HepG2 (cell line): ENCODE measurements around the gene CAMTA1. TPM values are rescaled to one million over a fixed set of nuclear protein-coding genes. Genes with fewer than 3 reads are reported as not detected.

Experiments
- CEBPG ChIP-seq: IDR thresholded peaks from 2 replicates; pipeline ENCODE4 v1.6.1; 2016
- CHD2 ChIP-seq: IDR thresholded peaks from 2 replicates; pipeline ENCODE4 v1.6.1; 2011; ENCODE audit warnings: low read depth, low read length, improper control_type of control experiment
- DBP ChIP-seq: sonication (generic); formaldehyde crosslinking; IDR thresholded peaks from 2 replicates; pipeline ENCODE4 v1.4.0; 2020; ENCODE audit warnings: missing genetic modification reagents; ENCODE audit errors: not compliant biosample characterization
- FOXK1 ChIP-seq: sonication (generic); formaldehyde crosslinking; IDR thresholded peaks from 2 replicates; pipeline ENCODE4 v1.4.0; 2020; ENCODE audit warnings: low read depth, missing genetic modification reagents, borderline replicate concordance
- IKZF4 ChIP-seq: sonication (generic); formaldehyde crosslinking; IDR thresholded peaks from 2 replicates; pipeline ENCODE4 v1.5.1; 2020; ENCODE audit warnings: borderline replicate concordance, mild to moderate bottlenecking, low read depth, missing genetic modification reagents; ENCODE audit errors: not compliant biosample characterization
- LCORL ChIP-seq, 2 experiments: fragments of 450-650 bp in 1 of 2; sonication (generic) in 1 of 2; formaldehyde crosslinking in 1 of 2; IDR thresholded peaks; 2 replicates each; pipeline versions ENCODE4 v1.5.0 to v1.6.1; 2017 to 2020; ENCODE audit warnings: antibody characterized with exemption in 1 of 2, missing genetic modification reagents in 1 of 2
- MAF1 ChIP-seq: sonication (generic); formaldehyde crosslinking; IDR thresholded peaks from 2 replicates; pipeline ENCODE4 v1.5.0; 2020; ENCODE audit warnings: missing genetic modification reagents, borderline replicate concordance
- MTF2 ChIP-seq: sonication (generic); formaldehyde crosslinking; IDR thresholded peaks from 2 replicates; pipeline ENCODE4 v1.5.0; 2020; ENCODE audit warnings: missing genetic modification reagents, borderline replicate concordance
- PRPF4 ChIP-seq: fragments of 200-400 bp; formaldehyde crosslinking; IDR thresholded peaks from 2 replicates; pipeline ENCODE4 v1.6.1; 2016; ENCODE audit warnings: low read length, low read depth; ENCODE audit not compliant: poor library complexity, severe bottlenecking
- REPIN1 ChIP-seq: sonication (generic); formaldehyde crosslinking; IDR thresholded peaks from 2 replicates; pipeline ENCODE4 v1.8.0; 2022; ENCODE audit warnings: missing genetic modification reagents, low read depth, mild to moderate bottlenecking, borderline replicate concordance
- SIN3B ChIP-seq: fragments of 150-350 bp; IDR thresholded peaks from 2 replicates; pipeline ENCODE4 v1.6.1; 2014; ENCODE audit warnings: low read length
- SP140L ChIP-seq: sonication (generic); formaldehyde crosslinking; IDR thresholded peaks from 2 replicates; pipeline ENCODE4 v1.4.0; 2020; ENCODE audit warnings: missing genetic modification reagents, borderline replicate concordance
- TCF7L2 ChIP-seq: IDR thresholded peaks from 2 replicates; pipeline ENCODE4 v1.6.1; 2011; ENCODE audit warnings: mild to moderate bottlenecking, low read depth, low read length, moderate library complexity
- ZBTB49 ChIP-seq: sonication (generic); formaldehyde crosslinking; IDR thresholded peaks from 2 replicates; pipeline ENCODE4 v1.4.0; 2020; ENCODE audit warnings: missing genetic modification reagents, borderline replicate concordance
- ZC3H13 ChIP-seq: sonication (generic); formaldehyde crosslinking; IDR thresholded peaks from 2 replicates; pipeline ENCODE4 v1.8.1; 2023; ENCODE audit warnings: mild to moderate bottlenecking, missing genetic modification reagents, moderate library complexity
- ZNF142 ChIP-seq: sonication (generic); formaldehyde crosslinking; IDR thresholded peaks from 2 replicates; pipeline ENCODE4 v1.4.0; 2020; ENCODE audit warnings: missing genetic modification reagents
- ZNF343 ChIP-seq: sonication (generic); formaldehyde crosslinking; IDR thresholded peaks from 2 replicates; pipeline ENCODE4 v1.4.0; 2020; ENCODE audit warnings: mild to moderate bottlenecking, missing genetic modification reagents
- ZNF7 ChIP-seq: IDR thresholded peaks from 2 replicates; pipeline ENCODE4 v1.6.1; 2016; ENCODE audit warnings: missing biosample characterization, missing genetic modification reagents
- ZNF768 ChIP-seq: sonication (generic); formaldehyde crosslinking; IDR thresholded peaks from 2 replicates; pipeline ENCODE4 v1.4.0; 2020; ENCODE audit warnings: missing genetic modification reagents
- ZNF878 ChIP-seq: sonication (generic); formaldehyde crosslinking; IDR thresholded peaks from 2 replicates; pipeline ENCODE4 v1.8.1; 2023; ENCODE audit warnings: mild to moderate bottlenecking, missing genetic modification reagents, moderate library complexity
- ZSCAN20 ChIP-seq: sonication (generic); formaldehyde crosslinking; IDR thresholded peaks from 2 replicates; pipeline ENCODE4 v1.4.0; 2020; ENCODE audit warnings: missing genetic modification reagents, mild to moderate bottlenecking, borderline replicate concordance
- polyA plus RNA-seq, 8 experiments: library from polyadenylated mRNA; depleted of rRNA in 3 of 8; stranded (reverse) in 7 of 8; unstranded in 1 of 8; fragments of >200 nt; fragmentation: Illumina TruSeq in 4 of 8; extraction: Trizol in 4 of 8; gene quantifications; 2 replicates each; pipeline versions ENCODE4 v1.2.1 to v1.2.3, GENCODE V29; 2011 to 2016; ENCODE audit warnings: low read depth in 4 of 8, missing spikeins in 1 of 8, mixed read lengths in 1 of 8; ENCODE audit not compliant: insufficient read depth in 1 of 8
- total RNA-seq, 5 experiments: library from RNA; depleted of rRNA; stranded (reverse); fragments of >200 nt; fragmentation: Illumina TruSeq; extraction: Trizol; gene quantifications; 2 replicates each; pipeline ENCODE4 v1.2.3, GENCODE V29; 2016; ENCODE audit warnings: low read depth in 1 of 5

Gene CAMTA1
- total and polyA plus RNA-seq, 2 of the 13 experiments (the other 11 are each of a cell fraction or from before 2014, with no cell fraction given) = 25.0 to 36.4 TPM

- no peak for TF ChIP-seq ZC3H13 (CRISPR knock-in tag)
- no peak for TF ChIP-seq ZNF142
- TF ChIP-seq TCF7L2 = no peak
- no peak for TF ChIP-seq ZNF768 (CRISPR knock-in tag)
- TF ChIP-seq SP140L = no peak
- TF ChIP-seq IKZF4 = no peak
- TF ChIP-seq ZNF878 (CRISPR knock-in tag) = no peak
- no peak for TF ChIP-seq ZSCAN20
- TF ChIP-seq REPIN1 (CRISPR knock-in tag) = no peak
- TF ChIP-seq CEBPG = no peak
- TF ChIP-seq CHD2 = no peak
- TF ChIP-seq MTF2 (CRISPR knock-in tag) = no peak
- TF ChIP-seq DBP (CRISPR knock-in tag) = peak; percentile 44
- TF ChIP-seq ZBTB49 (CRISPR knock-in tag) = no peak
- TF ChIP-seq ZNF7 (CRISPR knock-in tag) = no peak
- no peak for TF ChIP-seq MAF1
- TF ChIP-seq LCORL (IDR thresholded peaks at IDR 0.05) = no peak
- TF ChIP-seq LCORL (CRISPR knock-in tag; IDR thresholded peaks at IDR 0.05) = peak; percentile 94
- TF ChIP-seq ZNF343 (CRISPR knock-in tag) = no peak
- TF ChIP-seq PRPF4 = no peak
- TF ChIP-seq FOXK1 (CRISPR knock-in tag) = no peak
- TF ChIP-seq SIN3B = no peak
Measured at GRCh38 chr1:7678491-7679158, 893.4 kb downstream of the CAMTA1 start (continued).
